ENCODE results near the gene SMARCD1.

DNA sequence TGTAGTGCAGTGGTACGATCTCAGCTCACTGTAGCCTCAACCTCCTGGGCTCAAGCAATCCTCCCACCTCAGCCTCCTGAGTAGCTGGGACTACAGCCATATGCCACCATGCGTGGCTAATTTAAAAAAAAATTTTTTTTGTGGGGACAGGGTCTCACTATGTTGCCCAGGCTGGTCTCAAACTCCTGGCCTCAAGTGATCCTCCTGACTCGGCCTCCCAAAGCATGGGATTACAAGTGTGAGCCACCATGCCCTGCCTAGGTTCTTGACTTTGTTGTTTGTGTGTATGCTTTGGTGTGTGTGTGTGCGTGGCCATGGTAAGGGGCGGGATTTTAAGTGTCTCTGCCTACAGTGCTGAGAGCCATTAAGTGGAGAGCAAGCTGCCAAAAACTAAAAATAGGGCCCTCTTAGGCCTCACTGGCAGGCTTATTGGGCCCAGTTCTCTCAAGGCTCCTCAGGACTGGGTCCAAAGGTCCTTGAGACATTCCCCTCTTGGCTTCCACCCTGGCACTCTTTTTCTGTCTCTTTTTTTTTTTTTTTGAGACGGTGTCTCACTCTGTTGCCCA is 32.0 kb downstream of the SMARCD1 start:
- TF ChIP-seq POLR2A (IDR thresholded peaks at IDR 0.05) (no peak), CTCF (IDR thresholded peaks at IDR 0.05) (no peak)

All from lower leg skin (tissue), 3 donors.